BJ (cell line): Measurements from ENCODE around the gene LIN52. TPM values are rescaled to one million over a fixed set of nuclear protein-coding genes. Genes with fewer than 3 reads are reported as not detected.

Source experiments
- CTCF ChIA-PET: fragments of 350-600 bp; formaldehyde crosslinking; extraction: SDS; loops from one replicate; lab custom pipeline; 2021; ENCODE audit warnings: antibody characterized with exemption, inconsistent platforms; lab: Yijun Ruan, JAX
- POLR2A ChIA-PET: fragments of 300-600 bp; sonication (Branson Sonifier 250); formaldehyde crosslinking; extraction: SDS; loops from one replicate; lab custom pipeline; 2021; ENCODE audit warnings: antibody characterized with exemption; lab: Charles Lee
- DNase-seq: peaks from one replicate; pipeline ENCODE4 v3.0.0-alpha.2; 2011; ENCODE audit warnings: low read depth
- H3K27me3 ChIP-seq: 2 replicates; pipeline ENCODE4 v1.6.0; 2011; ENCODE audit warnings: low read length; ENCODE audit not compliant: control insufficient read depth, insufficient read depth
- H3K36me3 ChIP-seq: 2 replicates; pipeline ENCODE4 v1.5.1; 2011; ENCODE audit warnings: low read length; ENCODE audit not compliant: control insufficient read depth, insufficient read depth
- H3K4me3 ChIP-seq: 2 replicates; pipeline ENCODE4 v1.5.1; 2011; ENCODE audit warnings: low read depth, mild to moderate bottlenecking, control low read depth, low read length
- polyA plus RNA-seq: library from polyadenylated mRNA; depleted of rRNA; stranded (reverse); fragments of >200 nt; gene quantifications from 2 replicates; pipeline ENCODE4 v1.2.3, GENCODE V29; 2011
- TF ChIP-seq, protein P1 (sequence below): IDR thresholded peaks from 2 replicates; pipeline ENCODE4 v1.5.1; 2011; ENCODE audit warnings: low read depth, mild to moderate bottlenecking, control low read depth, inconsistent platforms, low read length, moderate library complexity; ENCODE audit not compliant: insufficient read depth

The LIN52 gene
- polyA plus RNA-seq, 1 experiment, result 7.4 TPM

DNA sequence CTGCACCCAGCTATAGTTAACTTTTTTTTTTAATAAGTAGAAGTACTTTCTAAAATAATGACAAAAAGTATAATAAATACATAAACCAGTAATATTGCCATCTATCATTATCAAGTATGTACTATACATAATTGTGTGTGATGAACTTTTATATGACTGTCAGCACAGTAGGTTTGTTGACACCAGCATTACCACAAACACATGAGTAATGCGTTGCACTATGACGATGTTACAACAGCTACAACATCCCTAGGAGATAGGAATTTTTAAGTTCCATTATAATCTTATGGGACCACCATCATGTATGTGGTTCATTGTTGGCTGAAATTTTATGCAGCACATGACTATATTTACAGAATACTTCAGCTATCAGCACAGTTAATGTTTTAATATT lies 91.6 kb downstream of the LIN52 start:
- no peaks in the 10 kb centered on the region for H3K27me3 ChIP-seq
- TF ChIP-seq, protein P1, sequence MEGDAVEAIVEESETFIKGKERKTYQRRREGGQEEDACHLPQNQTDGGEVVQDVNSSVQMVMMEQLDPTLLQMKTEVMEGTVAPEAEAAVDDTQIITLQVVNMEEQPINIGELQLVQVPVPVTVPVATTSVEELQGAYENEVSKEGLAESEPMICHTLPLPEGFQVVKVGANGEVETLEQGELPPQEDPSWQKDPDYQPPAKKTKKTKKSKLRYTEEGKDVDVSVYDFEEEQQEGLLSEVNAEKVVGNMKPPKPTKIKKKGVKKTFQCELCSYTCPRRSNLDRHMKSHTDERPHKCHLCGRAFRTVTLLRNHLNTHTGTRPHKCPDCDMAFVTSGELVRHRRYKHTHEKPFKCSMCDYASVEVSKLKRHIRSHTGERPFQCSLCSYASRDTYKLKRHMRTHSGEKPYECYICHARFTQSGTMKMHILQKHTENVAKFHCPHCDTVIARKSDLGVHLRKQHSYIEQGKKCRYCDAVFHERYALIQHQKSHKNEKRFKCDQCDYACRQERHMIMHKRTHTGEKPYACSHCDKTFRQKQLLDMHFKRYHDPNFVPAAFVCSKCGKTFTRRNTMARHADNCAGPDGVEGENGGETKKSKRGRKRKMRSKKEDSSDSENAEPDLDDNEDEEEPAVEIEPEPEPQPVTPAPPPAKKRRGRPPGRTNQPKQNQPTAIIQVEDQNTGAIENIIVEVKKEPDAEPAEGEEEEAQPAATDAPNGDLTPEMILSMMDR, result no peak
- no peak for DNase-seq
- ChIA-PET CTCF (no interaction called here), POLR2A (no interaction called here)
- no peak overlapping the region for H3K4me3 ChIP-seq
- no peaks in the 10 kb centered on the region for H3K36me3 ChIP-seq

DNA sequence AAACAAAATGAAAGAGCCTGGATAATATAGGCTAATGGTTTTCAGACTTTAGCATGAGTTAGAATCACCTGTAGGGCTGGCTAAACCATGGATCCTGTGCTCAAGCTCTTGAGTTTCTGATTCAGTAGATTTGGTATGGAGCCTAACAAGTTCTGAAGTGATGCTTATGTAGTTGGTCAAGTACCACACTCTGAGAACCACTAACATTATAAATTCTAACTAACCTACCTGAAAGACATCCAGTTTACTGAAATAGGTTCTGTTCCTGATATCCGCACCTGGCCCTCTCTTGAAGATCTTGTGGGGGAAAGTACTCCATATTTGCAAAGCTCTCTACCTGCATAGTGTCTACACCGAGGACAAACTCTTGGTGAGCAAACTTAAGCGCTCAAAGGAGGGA lies 95.1 kb downstream of the LIN52 start:
- no peak for DNase-seq
- H3K27me3 ChIP-seq, result no peaks in the 10 kb centered on the region
- H3K4me3 ChIP-seq, result no peak overlapping the region
- POLR2A ChIA-PET, result no interaction called here
- TF ChIP-seq, protein P1, result no peak
- no peaks in the 10 kb centered on the region for H3K36me3 ChIP-seq
- CTCF ChIA-PET, result no interaction called here

DNA sequence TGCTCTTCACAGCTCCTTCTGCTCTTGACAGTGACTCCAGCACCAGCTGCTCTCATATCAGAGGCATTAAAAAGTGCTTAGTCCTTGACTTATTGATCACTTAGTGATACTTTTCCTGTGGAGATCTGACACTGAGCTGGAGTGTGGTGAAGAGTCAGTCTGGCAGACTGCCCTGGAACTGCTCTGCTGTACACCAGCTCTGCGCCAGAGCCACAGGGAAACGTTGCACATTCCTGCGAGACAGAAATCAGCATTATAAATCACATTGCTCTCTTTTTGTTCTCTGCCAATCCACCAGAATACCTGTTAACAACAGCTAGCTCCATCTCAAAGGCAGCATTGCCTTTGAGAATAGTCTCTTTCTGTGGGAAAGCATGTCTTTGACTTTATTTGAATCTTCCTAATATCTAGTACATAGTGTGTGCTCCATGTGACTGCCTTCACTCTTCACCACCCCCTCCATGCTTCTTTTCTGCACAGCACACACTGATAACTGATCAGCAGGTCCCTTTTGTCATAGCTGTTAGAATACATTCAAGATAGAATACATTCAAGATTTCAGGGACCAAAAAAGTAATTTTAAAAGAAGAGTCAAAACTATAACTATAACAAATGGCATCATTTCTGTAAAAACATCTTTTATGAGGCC lies 106.3 kb downstream of the LIN52 start:
- Histone ChIP-seq H3K27me3 (no peaks in the 10 kb centered on the region), H3K36me3 (no peaks in the 10 kb centered on the region), H3K4me3 (no peak overlapping the region)
- CTCF ChIA-PET, result interaction anchor here (0.6 kb wide), 1 partner anchor 621 kb away, joined by 3 read pairs; no protein-coding TSS in a partner anchor
- DNase-seq, result no peak
- TF ChIP-seq, protein P1, result no peak
- POLR2A ChIA-PET, result no interaction called here

DNA sequence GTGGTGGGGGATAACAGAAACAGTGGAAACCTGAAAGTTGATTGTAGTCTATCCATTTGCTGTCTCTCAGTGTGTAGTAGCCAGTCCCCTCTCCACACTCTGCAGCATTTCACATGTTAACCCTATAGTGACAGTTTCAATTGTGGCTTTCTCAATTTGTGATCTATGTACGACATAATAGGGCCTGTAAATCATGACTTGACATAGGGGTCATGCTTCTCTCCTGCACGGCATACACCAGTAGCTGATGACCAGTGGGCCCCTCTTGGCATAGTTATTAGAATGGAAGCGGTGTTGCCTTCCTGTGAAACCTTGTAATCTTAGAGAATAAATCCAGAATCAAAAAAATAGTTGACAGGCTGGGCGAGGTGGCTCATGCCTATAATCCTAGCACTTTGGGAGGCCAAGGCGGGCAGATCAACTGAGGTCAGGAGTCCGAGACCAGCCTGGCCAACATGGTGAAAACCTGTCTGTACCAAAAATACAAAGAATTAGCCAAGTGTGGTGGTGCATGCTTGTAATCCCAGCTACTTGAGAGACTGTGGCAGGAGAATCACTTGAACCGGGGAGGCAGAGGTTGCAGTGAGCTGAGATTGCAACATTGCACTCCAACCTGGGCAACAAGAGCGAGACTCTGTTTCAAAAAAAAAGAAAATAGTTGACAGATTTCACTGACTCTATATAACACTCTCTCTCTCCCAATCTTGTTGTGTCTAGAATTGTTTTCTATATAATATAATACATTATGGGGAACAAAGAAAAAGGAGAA lies 109.9 kb downstream of the LIN52 start:
- Histone ChIP-seq H3K4me3 (no peak overlapping the region), H3K36me3 (0 out of 2 replicates have a peak, but pooled peaks cover 2% of the 10 kb centered on the region), H3K27me3 (no peaks in the 10 kb centered on the region)
- POLR2A ChIA-PET, result no interaction called here
- TF ChIP-seq, protein P1, result no peak
- DNase-seq, result no peak
- CTCF ChIA-PET, result interaction anchor here (0.9 to 1.4 kb wide), 2 partner anchors 24 to 98 kb away, joined by 3 to 4 read pairs; no protein-coding TSS in a partner anchor

DNA sequence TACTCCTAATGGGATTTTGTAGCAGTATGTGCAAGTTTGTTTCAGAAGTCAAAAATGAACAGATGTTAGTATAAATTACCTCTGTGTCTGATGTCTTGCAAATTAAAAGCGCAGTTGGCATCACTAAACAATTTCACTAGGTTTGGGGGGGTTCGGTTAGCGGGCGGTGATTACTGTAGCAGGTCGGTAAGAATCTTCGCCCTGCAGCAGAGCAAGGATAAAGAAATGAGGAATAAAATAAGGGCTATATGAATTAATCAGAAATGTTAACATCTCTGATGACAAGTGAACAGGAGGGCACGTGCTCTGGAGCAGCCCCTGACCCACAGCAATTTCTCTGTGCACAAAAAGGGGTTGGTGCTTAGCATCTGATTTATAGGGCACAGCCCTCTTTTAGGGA lies 110.9 kb downstream of the LIN52 start:
- TF ChIP-seq, protein P1, result no peak
- Histone ChIP-seq H3K36me3 (0 out of 2 replicates have a peak, but pooled peaks cover 2% of the 10 kb centered on the region), H3K27me3 (no peaks in the 10 kb centered on the region), H3K4me3 (no peak overlapping the region)
- POLR2A ChIA-PET, result no interaction called here
- DNase-seq, result no peak
- CTCF ChIA-PET, result interaction anchor here (0.5 to 1.4 kb wide), 2 partner anchors 23 to 85 kb away, joined by 4 read pairs; no protein-coding TSS in a partner anchor
